CD4-positive, CD25-positive, alpha-beta regulatory T cell (primary cell): ENCODE results near the gene TTC21A. TPM values are rescaled to one million over a fixed set of nuclear protein-coding genes. Genes with fewer than 3 reads are reported as not detected.

Experiments used
- ATAC-seq, 2 donors: fragments of 150-1000 bp; cut with Tn5 transposase; one replicate each; pipeline ENCODE4 v1.10.0; 2021; ENCODE audit warnings: low read depth in 2 of 2, moderate number of reproducible peaks in 2 of 2, moderate library complexity in 1 of 2
- DNase-seq, 3 donors: peaks; one replicate each; pipeline versions ENCODE4 v3.0.0 to v3.0.0-alpha.2; 2012 to 2022; ENCODE audit warnings: mixed read lengths in 1 of 3
- H3K27ac ChIP-seq: one replicate; pipeline ENCODE4 v1.7.0; 2013; ENCODE audit warnings: mild to moderate bottlenecking, low read length; ENCODE audit not compliant: insufficient read depth, poor library complexity, severe bottlenecking
- H3K27me3 ChIP-seq: one replicate; pipeline ENCODE4 v1.7.0; 2013; ENCODE audit warnings: low read length; ENCODE audit not compliant: control insufficient read depth, insufficient read depth
- H3K36me3 ChIP-seq: one replicate; pipeline ENCODE4 v1.7.0; 2013; ENCODE audit warnings: mild to moderate bottlenecking, low read length, moderate library complexity; ENCODE audit not compliant: control insufficient read depth, insufficient read depth
- H3K4me1 ChIP-seq: 2 replicates; pipeline ENCODE4 v1.7.0; 2013; ENCODE audit warnings: mild to moderate bottlenecking, low read length; ENCODE audit not compliant: insufficient read depth, control insufficient read depth, poor library complexity, severe bottlenecking
- H3K4me3 ChIP-seq: one replicate; pipeline ENCODE4 v1.7.0; 2013; ENCODE audit warnings: low read depth, mild to moderate bottlenecking, low read length, moderate library complexity
- H3K9me3 ChIP-seq, 2 experiments: 1 replicate in 1 of 2; 2 replicates in 1 of 2; pipeline ENCODE4 v1.7.0; 2013; ENCODE audit warnings: low read length in 2 of 2, mild to moderate bottlenecking in 1 of 2, moderate library complexity in 1 of 2; ENCODE audit not compliant: control insufficient read depth in 2 of 2
- H3K27ac Mint-ChIP-seq, 3 donors: one replicate each; pipeline ENCODE4 v1.8.0; 2020 to 2022; ENCODE audit warnings: mild to moderate bottlenecking in 3 of 3, mixed read lengths in 3 of 3, moderate library complexity in 2 of 3
- H3K27me3 Mint-ChIP-seq: one replicate; pipeline ENCODE4 v1.8.0; 2022; ENCODE audit warnings: mild to moderate bottlenecking, mixed read lengths
- H3K36me3 Mint-ChIP-seq: one replicate; pipeline ENCODE4 v1.8.0; 2020; ENCODE audit warnings: mixed read lengths
- H3K4me1 Mint-ChIP-seq, 4 donors: one replicate each; pipeline ENCODE4 v1.8.0; 2020 to 2022; ENCODE audit warnings: mixed read lengths in 4 of 4, mild to moderate bottlenecking in 1 of 4
- H3K4me3 Mint-ChIP-seq, 4 donors: one replicate each; pipeline ENCODE4 v1.8.0; 2020 to 2022; ENCODE audit warnings: mild to moderate bottlenecking in 4 of 4, mixed read lengths in 4 of 4, moderate library complexity in 3 of 4
- H3K9me3 Mint-ChIP-seq, 7 donors: one replicate each; pipeline ENCODE4 v1.8.0; 2020 to 2022; ENCODE audit warnings: mixed read lengths in 7 of 7, mild to moderate bottlenecking in 3 of 7, moderate library complexity in 2 of 7
- polyA plus RNA-seq, 4 donors: library from polyadenylated mRNA; unstranded; fragments of 300-500 nt; fragmentation: Illumina TruSeq; gene quantifications; one replicate each; pipeline ENCODE4 v1.2.3, GENCODE V29; 2021
- total RNA-seq: library from RNA; stranded (reverse); gene quantifications from one replicate; pipeline ENCODE4 v1.2.3, GENCODE V29; 2022

TTC21A gene
- total and polyA plus RNA-seq, 5 donors from 2014 or later, result 0.41 to 4.1 (median 1.3) TPM

DNA sequence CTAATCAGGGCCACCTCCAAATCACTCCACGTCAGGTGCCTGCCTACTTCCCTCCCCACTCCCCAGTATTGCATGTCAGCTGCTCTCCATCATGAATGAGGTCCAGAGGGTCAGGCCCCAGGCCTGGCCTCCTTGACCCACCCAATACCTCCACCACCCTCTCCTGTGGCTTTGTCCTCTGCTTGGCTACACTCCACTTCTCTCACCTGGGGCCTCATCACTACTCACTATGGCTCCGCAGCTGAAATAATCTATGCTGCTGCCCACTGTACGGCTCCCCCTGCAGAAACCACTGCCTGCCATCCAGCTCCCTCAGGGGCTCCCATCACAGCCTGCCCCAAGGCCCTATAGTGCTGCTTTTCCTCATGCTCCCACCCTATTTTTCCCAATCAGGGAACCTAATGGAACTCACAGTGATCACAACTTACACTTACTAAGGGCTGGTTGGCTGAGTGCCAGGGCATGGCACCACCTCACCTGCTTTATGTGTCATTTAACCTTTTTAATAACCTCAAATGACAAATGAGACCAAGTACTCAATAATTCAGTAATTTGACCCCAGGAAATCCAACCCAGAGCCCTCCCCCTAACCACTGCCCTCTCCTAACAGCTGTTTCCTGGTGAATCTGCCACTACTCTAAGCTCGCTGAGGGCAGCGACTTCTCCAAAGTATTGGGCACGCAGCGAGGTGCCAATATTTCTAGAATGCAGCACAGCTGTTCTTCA, 2.4 kb upstream of the TTC21A start:
- Mint-ChIP-seq H3K27ac (peak overlapping the region; percentile 32 to 94 (median 88)), H3K4me1 (peaks cover 19 to 75% (median 48%) of the 10 kb centered on the region in 4 donors), H3K27me3 (peaks cover 4% of the 10 kb centered on the region), H3K36me3 (no peaks in the 10 kb centered on the region), H3K4me3 (peak overlapping the region; percentile 38 to 94 (median 86)), H3K9me3 (no peaks in the 10 kb centered on the region)
- ATAC-seq (no peak), DNase-seq (no peak)
- peak overlapping the region; percentile 49 for H3K4me3 ChIP-seq
- H3K9me3 ChIP-seq, result no peaks in the 10 kb centered on the region
- H3K36me3 ChIP-seq, result no peaks in the 10 kb centered on the region
- H3K27me3 ChIP-seq, result no peaks in the 10 kb centered on the region
- H3K4me1 ChIP-seq, result peaks cover 40% of the 10 kb centered on the region
- H3K27ac ChIP-seq, result no peak overlapping the region

DNA sequence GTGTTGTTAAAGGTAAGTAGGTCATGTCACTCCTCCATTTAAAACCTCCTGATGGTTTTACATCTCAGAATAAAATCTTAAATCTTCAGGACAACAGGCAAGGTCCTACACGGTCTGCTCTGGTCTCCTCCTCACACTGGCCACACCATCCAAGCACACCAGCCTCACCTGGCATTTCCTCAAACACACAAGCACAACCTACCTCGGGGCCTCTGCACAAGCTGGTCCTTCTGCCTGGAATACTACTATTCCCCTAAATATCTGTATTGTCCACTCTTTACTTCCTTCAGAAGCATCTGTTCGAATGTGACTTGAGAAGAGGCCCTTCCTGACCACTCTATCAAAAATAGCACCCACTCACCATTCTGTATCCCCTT, 1.8 kb upstream of the TTC21A start:
- DNase-seq (no peak), ATAC-seq (no peak)
- Mint-ChIP-seq H3K27me3 (peaks cover 4% of the 10 kb centered on the region), H3K36me3 (no peaks in the 10 kb centered on the region), H3K9me3 (no peaks in the 10 kb centered on the region), H3K4me3 (peak overlapping the region; percentile 85 to 96 (median 91)), H3K27ac (peak overlapping the region; percentile 54 to 94 (median 88)), H3K4me1 (peaks cover 19 to 75% (median 48%) of the 10 kb centered on the region in 4 donors)
- peaks cover 40% of the 10 kb centered on the region for H3K4me1 ChIP-seq
- H3K27me3 ChIP-seq, result no peaks in the 10 kb centered on the region
- peak overlapping the region; percentile 55 for H3K27ac ChIP-seq
- H3K4me3 ChIP-seq, result peak overlapping the region; percentile 49
- H3K9me3 ChIP-seq, result no peaks in the 10 kb centered on the region
- H3K36me3 ChIP-seq, result no peaks in the 10 kb centered on the region

DNA sequence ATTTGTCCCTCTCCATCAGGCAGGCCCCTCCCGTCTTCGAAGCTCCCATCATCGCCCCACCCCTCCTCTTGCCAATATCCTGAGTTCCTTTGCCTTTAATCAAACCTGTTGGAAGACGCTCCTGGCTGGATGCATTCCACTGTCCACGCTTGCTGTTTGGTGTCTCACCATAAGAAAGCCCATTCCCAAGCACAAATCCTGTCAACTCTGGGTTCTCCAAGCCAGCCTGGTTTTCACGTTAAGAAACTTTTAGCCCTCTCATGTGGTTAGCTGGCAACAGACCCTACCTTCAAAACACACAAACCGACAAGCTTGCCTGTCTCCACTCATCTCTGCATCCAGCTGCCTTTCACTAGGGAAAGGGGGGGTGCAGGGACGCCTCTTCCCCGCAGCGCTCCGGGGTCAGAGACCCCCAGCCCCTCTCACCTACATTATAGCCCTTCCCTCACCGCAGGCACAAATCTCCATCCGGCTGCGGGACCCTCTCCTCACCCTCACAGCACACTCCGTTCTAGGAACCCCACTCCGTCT, 1.1 kb upstream of the TTC21A start:
- H3K9me3 Mint-ChIP-seq, result no peaks in the 10 kb centered on the region
- no peaks in the 10 kb centered on the region for H3K36me3 Mint-ChIP-seq

DNA sequence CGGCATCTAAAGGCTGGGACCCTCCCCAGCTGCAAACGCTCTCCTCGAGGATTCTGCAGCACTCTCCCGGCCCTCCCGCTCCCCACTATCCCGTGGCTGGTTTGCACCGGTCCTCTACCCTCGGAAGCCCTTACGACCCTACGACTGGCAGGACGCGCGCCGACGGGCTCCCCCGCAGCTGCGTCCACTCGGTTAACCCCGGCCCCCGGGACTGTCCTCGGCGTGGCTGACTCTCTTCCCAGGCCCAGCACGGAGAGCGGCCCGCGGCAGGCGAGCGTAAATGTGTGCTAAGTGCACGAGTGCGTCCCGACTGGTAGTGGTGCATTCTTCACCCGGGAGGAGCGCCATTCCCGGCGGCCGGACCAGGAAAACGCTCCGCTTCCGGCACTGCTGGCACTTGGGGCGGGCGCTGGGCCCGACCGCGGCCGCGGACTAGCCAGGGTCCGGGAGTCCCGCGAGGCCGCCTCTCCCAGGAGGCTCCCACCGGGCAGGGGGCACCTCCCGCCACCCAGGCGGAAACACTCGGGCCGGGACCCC, 561 bp upstream of the TTC21A start:
- Mint-ChIP-seq H3K9me3 (no peaks in the 10 kb centered on the region), H3K27me3 (peaks cover 4% of the 10 kb centered on the region), H3K36me3 (no peaks in the 10 kb centered on the region), H3K27ac (peak overlapping the region; percentile 88 to 95 (median 94)), H3K4me1 (peaks cover 13 to 66% (median 41%) of the 10 kb centered on the region in 4 donors), H3K4me3 (peak overlapping the region; percentile 85 to 96 (median 91))
- H3K9me3 ChIP-seq, result no peaks in the 10 kb centered on the region
- ATAC-seq (no peak), DNase-seq (peak in 2 of 3 donors; percentile 17 to 23)
- H3K36me3 ChIP-seq, result no peaks in the 10 kb centered on the region
- no peaks in the 10 kb centered on the region for H3K27me3 ChIP-seq
- peak overlapping the region; percentile 55 for H3K27ac ChIP-seq
- H3K4me3 ChIP-seq, result peak overlapping the region; percentile 49
- peaks cover 34% of the 10 kb centered on the region for H3K4me1 ChIP-seq

More for the DNA sequence above, 1.1 kb upstream of the TTC21A start:
- H3K27ac Mint-ChIP-seq, result peak overlapping the region; percentile 88 to 95 (median 94)
- H3K27ac ChIP-seq, result peak overlapping the region; percentile 55
- peaks cover 16 to 70% (median 46%) of the 10 kb centered on the region in 4 donors for H3K4me1 Mint-ChIP-seq
- DNase-seq, result no peak
- H3K27me3 ChIP-seq, result no peaks in the 10 kb centered on the region
- ATAC-seq, result no peak
- H3K4me1 ChIP-seq, result peaks cover 37% of the 10 kb centered on the region
- no peaks in the 10 kb centered on the region for H3K36me3 ChIP-seq
- H3K4me3 ChIP-seq, result peak overlapping the region; percentile 49
- peaks cover 4% of the 10 kb centered on the region for H3K27me3 Mint-ChIP-seq
- H3K4me3 Mint-ChIP-seq, result peak overlapping the region; percentile 85 to 96 (median 91)
- no peaks in the 10 kb centered on the region for H3K9me3 ChIP-seq

- H3K36me3 Mint-ChIP-seq, result peaks cover 3% of the 10 kb centered on the region
- DNase-seq (peak in 1 of 3 donors; percentile 83), ATAC-seq (peak; percentile 37 to 41)
- no peaks in the 10 kb centered on the region for H3K9me3 ChIP-seq
- no peaks in the 10 kb centered on the region for H3K27me3 ChIP-seq
- peaks cover 4% of the 10 kb centered on the region for H3K27me3 Mint-ChIP-seq
- H3K27ac Mint-ChIP-seq, result peak overlapping the region; percentile 79 to 98 (median 93)
- peaks cover 13 to 54% (median 34%) of the 10 kb centered on the region in 4 donors for H3K4me1 Mint-ChIP-seq
- H3K4me1 ChIP-seq, result peaks cover 34% of the 10 kb centered on the region
- no peaks in the 10 kb centered on the region for H3K36me3 ChIP-seq
- peak overlapping the region; percentile 79 for H3K4me3 ChIP-seq
- peak overlapping the region; percentile 55 for H3K27ac ChIP-seq
- H3K4me3 Mint-ChIP-seq, result peak overlapping the region; percentile 94 to 97 (median 96)
- no peaks in the 10 kb centered on the region for H3K9me3 Mint-ChIP-seq
Measured at GRCh38 chr3:39108200-39108710, 775 bp downstream of the TTC21A start.

GRCh38 chr3:39109086-39109485, 1.6 kb downstream of the TTC21A start:
- no peak for DNase-seq
- H3K4me3 Mint-ChIP-seq, result peak overlapping the region; percentile 94 to 97 (median 96)
- Histone ChIP-seq H3K4me1 (peaks cover 34% of the 10 kb centered on the region), H3K36me3 (no peaks in the 10 kb centered on the region), H3K27ac (no peak overlapping the region), H3K27me3 (no peaks in the 10 kb centered on the region), H3K9me3 (no peaks in the 10 kb centered on the region), H3K4me3 (no peak overlapping the region)
- ATAC-seq, result no peak
- peak overlapping the region in 2 of 3 donors; percentile 11 to 93 for H3K27ac Mint-ChIP-seq
- peaks cover 13 to 47% (median 34%) of the 10 kb centered on the region in 4 donors for H3K4me1 Mint-ChIP-seq
- peaks cover 4% of the 10 kb centered on the region for H3K27me3 Mint-ChIP-seq
- peaks cover 3% of the 10 kb centered on the region for H3K36me3 Mint-ChIP-seq
- no peaks in the 10 kb centered on the region for H3K9me3 Mint-ChIP-seq

- Mint-ChIP-seq H3K4me1 (peaks cover 13 to 37% (median 28%) of the 10 kb centered on the region in 4 donors), H3K36me3 (peaks cover 3% of the 10 kb centered on the region)
- no peaks in the 10 kb centered on the region for H3K9me3 ChIP-seq
Measured at GRCh38 chr3:39110041-39110639, 2.7 kb downstream of the TTC21A start.

More at GRCh38 chr3:39110041-39110639, 2.7 kb downstream of the TTC21A start:
- H3K4me3 Mint-ChIP-seq, result no peak overlapping the region
- peaks cover 33% of the 10 kb centered on the region for H3K4me1 ChIP-seq
- ATAC-seq (no peak), DNase-seq (no peak)
- H3K4me3 ChIP-seq, result no peak overlapping the region
- H3K27me3 Mint-ChIP-seq, result peaks cover 2% of the 10 kb centered on the region
- no peaks in the 10 kb centered on the region for H3K9me3 Mint-ChIP-seq
- H3K27me3 ChIP-seq, result no peaks in the 10 kb centered on the region
- H3K27ac ChIP-seq, result no peak overlapping the region
- peak overlapping the region in 1 of 3 donors; percentile 80 for H3K27ac Mint-ChIP-seq
- H3K36me3 ChIP-seq, result no peaks in the 10 kb centered on the region
